Effector memory CD4-positive, alpha-beta T cell (primary cell): ENCODE data around the gene VPS33B.

Source experiments
- DNase-seq, 3 donors: peaks; one replicate each; pipeline ENCODE4 v3.0.0-alpha.2; 2020
- H3K27ac ChIP-seq: 2 replicates; pipeline ENCODE4 v1.7.0; 2013; ENCODE audit warnings: mild to moderate bottlenecking, low read length, moderate library complexity; ENCODE audit not compliant: insufficient read depth, poor library complexity, severe bottlenecking
- H3K27me3 ChIP-seq: replicated peaks from 2 replicates; pipeline ENCODE4 v1.7.0; 2013; ENCODE audit warnings: mild to moderate bottlenecking, low read length; ENCODE audit not compliant: insufficient read depth, control insufficient read depth, poor library complexity, severe bottlenecking
- H3K36me3 ChIP-seq: 2 replicates; pipeline ENCODE4 v1.7.0; 2013; ENCODE audit warnings: mild to moderate bottlenecking, low read length, moderate library complexity; ENCODE audit not compliant: control insufficient read depth, insufficient read depth
- H3K4me1 ChIP-seq: 2 replicates; pipeline ENCODE4 v1.7.0; 2013; ENCODE audit warnings: low read length, mild to moderate bottlenecking; ENCODE audit not compliant: control insufficient read depth, insufficient read depth, poor library complexity, severe bottlenecking
- H3K4me3 ChIP-seq: 2 replicates; pipeline ENCODE4 v1.7.0; 2013; ENCODE audit warnings: low read length, low read depth, mild to moderate bottlenecking; ENCODE audit not compliant: insufficient read depth, poor library complexity, severe bottlenecking
- H3K9me3 ChIP-seq: 2 replicates; pipeline ENCODE4 v1.7.0; 2013; ENCODE audit warnings: mild to moderate bottlenecking, low read length, moderate library complexity; ENCODE audit not compliant: control insufficient read depth
- total RNA-seq, 3 donors: gene quantifications; one replicate each; lab custom pipeline; 2026; lab: John Stamatoyannopoulos, UW

VPS33B gene
- 2.9 to 6.0 (median 3.6) reads per million in 3 donors for total RNA-seq

DNA sequence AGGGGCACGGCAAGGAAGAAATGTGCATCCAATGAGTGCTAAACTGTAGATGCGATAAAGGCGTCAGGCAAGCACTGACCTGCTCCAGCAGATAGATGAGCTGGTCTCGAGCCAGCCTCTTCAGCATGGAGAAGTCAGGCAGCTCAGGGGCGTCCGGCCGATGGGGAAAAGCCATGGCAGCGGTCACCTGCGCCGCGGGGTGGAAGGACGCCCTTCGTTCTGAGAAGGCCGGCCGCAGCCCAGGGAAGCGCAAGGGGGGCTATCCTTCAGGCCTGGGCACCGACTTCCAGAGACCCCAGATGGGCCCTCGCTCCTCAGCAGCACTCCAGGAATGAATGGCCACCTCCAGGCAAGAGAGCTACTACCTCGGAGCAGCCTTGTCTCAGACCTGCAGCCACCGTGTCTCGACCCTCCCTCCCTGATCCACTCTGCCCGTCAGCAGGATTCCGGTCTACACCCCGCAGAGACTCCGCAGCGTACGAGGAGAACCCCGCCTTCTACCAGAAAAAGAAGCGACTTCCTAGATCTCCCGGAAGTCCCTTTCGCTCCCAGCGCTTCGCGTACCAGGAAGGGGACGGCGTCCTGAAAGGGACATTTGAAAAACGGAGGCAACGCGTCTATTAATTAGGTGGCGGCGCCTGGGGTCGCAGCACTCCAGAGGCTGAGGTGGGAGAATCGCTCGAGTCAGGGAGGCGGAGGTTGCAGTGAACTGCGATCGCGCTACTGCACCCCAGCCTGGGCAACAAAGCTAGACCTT lies at the start of gene VPS33B:
Gene VPS33B, minus strand, starts transcription at position 520 of the 757 bp plus-strand sequence. Its CDS starts 345 bp downstream, at position 175.
- Histone ChIP-seq H3K4me1 (peaks cover 8% of the 10 kb centered on the region), H3K36me3 (no peaks in the 10 kb centered on the region), H3K27ac (peak within 1 kb of the TSS; percentile 69), H3K9me3 (no peaks in the 10 kb centered on the region), H3K4me3 (peak within 1 kb of the TSS; percentile 77), H3K27me3 (no peaks in the 10 kb centered on the region)
- peak; percentile 66 to 76 (median 72) for DNase-seq

DNA sequence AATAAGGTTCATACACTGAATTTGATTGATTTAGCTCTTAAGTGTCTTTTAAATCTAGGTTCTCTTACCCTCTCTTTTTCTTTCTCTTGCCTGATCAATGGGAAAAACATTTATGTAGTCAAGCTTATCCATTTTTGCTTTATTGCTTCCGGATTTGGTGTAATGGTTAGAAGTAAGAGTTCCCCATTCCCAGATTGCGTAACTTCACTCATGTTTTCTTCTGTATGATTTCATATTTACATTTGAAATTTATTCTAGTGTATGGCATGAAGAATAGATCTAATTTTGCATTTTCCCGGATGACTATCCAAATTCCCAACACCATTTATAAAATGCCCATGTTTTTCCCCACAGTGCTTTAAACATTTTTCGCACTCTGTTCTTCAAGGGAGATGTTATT lies 49.8 kb upstream of the VPS33B start:
- DNase-seq = no peak
- H3K27me3 ChIP-seq = no peaks in the 10 kb centered on the region

DNA sequence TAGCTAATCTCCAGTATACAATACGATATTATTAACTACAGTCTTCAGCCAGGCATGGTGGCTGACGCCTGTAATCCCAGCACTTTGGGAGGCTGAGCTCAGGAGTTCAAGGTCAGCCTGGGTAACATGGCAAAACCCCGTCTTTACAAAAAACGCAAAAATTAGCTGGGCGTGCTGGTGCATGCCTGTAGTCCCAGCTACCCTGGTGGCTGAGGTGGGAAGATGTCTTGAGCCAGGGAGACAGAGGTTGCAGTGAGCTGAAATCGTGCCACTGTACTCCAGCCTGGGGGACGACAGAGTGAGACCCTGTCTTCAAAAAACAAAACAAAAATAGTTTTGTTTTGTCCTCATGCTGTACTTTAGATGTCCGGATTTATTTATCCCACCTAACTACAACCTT lies 48.5 kb upstream of the VPS33B start:
- no peaks in the 10 kb centered on the region for H3K9me3 ChIP-seq
- H3K36me3 ChIP-seq = no peaks in the 10 kb centered on the region
- no peaks in the 10 kb centered on the region for H3K4me1 ChIP-seq
- no peaks in the 10 kb centered on the region for H3K27me3 ChIP-seq
- H3K4me3 ChIP-seq = no peak overlapping the region
- H3K27ac ChIP-seq = no peak overlapping the region
- no peak for DNase-seq

More for the DNA sequence above, 49.8 kb upstream of the VPS33B start:
- Histone ChIP-seq H3K36me3 (no peaks in the 10 kb centered on the region), H3K9me3 (no peaks in the 10 kb centered on the region), H3K27ac (no peak overlapping the region), H3K4me1 (no peaks in the 10 kb centered on the region), H3K4me3 (no peak overlapping the region)

DNA sequence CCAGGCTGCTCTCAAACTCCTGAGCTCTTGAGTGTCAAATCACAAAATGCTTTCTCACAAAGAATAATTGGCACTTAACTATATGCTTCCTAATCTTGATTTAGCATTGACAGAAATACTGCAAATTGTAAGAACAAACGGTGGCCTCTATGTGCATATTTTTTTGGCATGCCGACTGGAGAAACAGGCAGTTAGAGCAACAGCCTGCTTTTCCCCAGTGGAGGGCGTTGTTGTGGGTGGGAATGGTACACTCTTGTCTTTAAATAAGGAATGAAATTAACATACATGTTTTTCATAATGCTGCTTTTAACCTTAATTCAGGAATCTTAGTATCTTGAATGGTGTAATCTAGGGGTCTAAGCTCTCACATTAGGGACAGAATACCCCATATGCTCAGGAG lies 46.6 kb upstream of the VPS33B start:
- Histone ChIP-seq H3K4me3 (no peak overlapping the region), H3K27me3 (no peaks in the 10 kb centered on the region)
- no peak for DNase-seq

DNA sequence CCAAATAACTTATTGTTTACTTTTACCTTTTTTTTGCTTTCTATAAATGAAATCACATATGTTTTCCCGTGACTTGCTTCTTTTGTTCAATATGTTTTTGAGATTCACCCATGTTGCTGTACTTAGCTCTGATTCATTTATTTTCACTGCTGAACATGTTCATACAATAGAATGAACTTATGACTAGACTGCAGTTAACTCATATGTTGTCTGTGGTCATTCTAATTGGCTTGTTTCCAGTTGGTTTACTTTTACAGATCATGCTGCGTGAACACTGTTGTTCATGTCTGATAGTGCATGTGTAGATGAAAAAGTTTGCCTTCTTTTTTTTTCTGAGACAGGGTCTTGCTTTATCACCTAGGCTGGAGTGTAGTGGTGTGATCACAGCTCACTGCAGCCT lies 46.0 kb upstream of the VPS33B start:
- H3K4me1 ChIP-seq = no peaks in the 10 kb centered on the region
- no peak for DNase-seq
- no peak overlapping the region for H3K4me3 ChIP-seq
- H3K36me3 ChIP-seq = no peaks in the 10 kb centered on the region
- no peak overlapping the region for H3K27ac ChIP-seq
- H3K27me3 ChIP-seq = no peaks in the 10 kb centered on the region
- H3K9me3 ChIP-seq = no peaks in the 10 kb centered on the region

More for the DNA sequence above, 46.6 kb upstream of the VPS33B start:
- H3K9me3 ChIP-seq = no peaks in the 10 kb centered on the region
- no peaks in the 10 kb centered on the region for H3K4me1 ChIP-seq
- no peaks in the 10 kb centered on the region for H3K36me3 ChIP-seq
- H3K27ac ChIP-seq = no peak overlapping the region

DNA sequence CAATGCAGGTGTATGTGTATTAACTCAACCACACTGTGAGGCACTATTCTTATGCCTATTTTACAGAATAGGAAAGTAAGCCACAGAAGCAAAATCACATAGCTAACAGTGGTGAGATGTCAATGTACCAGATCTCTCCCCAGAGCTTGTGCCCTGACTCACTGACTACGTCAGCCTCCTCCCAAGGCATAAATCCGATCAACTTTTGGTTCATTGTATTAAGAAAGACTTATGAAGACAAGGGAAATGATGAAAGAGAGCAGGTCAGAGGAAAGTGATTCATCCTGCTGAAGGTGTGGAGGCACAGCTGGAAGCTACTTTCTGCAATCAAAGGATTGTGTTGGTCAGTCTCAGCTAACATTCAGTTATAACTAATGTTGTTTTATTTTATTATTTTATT lies 44.6 kb upstream of the VPS33B start:
- Histone ChIP-seq H3K4me3 (no peak overlapping the region), H3K36me3 (no peaks in the 10 kb centered on the region), H3K27ac (no peak overlapping the region), H3K27me3 (no peaks in the 10 kb centered on the region), H3K4me1 (no peaks in the 10 kb centered on the region), H3K9me3 (no peaks in the 10 kb centered on the region)
- no peak for DNase-seq

DNA sequence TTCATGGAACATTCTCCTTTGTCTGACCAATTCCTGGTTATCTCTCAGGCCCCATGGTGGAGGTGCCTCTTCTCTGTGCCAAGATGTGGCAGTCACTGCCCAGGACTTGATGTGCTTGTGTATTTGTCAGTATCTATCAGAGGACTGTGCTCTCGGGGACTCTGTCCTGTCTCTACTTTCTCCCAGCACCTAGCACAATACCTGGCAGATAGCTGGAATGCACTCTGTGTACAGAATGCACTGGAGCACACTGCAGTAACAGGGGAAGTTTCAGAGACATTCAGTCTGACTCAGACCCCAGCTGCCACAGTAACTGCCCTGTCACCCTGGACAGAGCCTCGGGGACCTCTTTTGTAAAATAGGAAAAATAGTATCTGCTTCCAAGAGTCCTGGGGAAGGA lies 43.1 kb upstream of the VPS33B start:
- Histone ChIP-seq H3K9me3 (no peaks in the 10 kb centered on the region), H3K4me3 (no peak overlapping the region), H3K27ac (no peak overlapping the region), H3K36me3 (no peaks in the 10 kb centered on the region), H3K27me3 (no peaks in the 10 kb centered on the region), H3K4me1 (no peaks in the 10 kb centered on the region)
- DNase-seq = no peak

DNA sequence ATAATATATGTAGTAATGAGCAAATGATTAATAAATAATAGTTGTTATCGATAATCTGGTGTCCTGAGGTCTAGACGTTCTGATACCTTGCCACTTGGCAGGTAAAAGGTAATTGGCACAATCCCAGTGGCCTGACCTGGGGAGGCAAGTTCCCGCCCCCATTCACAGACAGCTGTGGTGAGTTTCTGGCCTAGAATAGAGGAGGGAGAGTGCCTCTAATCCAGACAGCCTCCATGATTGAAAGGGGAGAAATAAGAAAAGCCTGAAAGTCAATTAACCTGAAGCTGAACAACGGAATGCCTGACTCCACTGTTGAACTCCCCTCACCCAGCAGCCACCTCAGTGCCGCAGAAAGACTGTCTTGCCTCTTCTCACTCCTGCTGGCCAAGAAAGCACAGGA lies 39.6 kb upstream of the VPS33B start:
- H3K27ac ChIP-seq = no peak overlapping the region
- H3K36me3 ChIP-seq = no peaks in the 10 kb centered on the region
- no peak for DNase-seq
- no peaks in the 10 kb centered on the region for H3K27me3 ChIP-seq
- no peaks in the 10 kb centered on the region for H3K4me1 ChIP-seq
- no peaks in the 10 kb centered on the region for H3K9me3 ChIP-seq
- H3K4me3 ChIP-seq = no peak overlapping the region

DNA sequence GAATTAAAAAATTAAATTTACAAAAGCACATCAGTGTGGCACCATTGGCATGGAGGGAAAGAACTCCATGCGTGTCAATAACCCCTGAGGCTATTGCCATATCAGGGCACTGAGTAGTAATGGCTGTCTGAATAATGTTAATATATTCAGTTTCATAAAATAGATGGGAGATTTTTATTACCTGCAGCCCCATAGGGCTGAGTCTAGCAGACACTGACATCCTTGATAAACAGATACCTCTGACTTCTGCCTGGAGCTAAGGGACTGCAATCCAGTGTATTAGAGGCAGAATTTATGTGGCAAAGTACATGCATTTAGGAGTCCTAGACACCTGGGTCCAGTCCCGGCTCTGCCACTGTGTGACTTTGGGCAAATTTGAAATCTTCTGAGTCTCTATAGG lies 38.8 kb upstream of the VPS33B start:
- Histone ChIP-seq H3K9me3 (no peaks in the 10 kb centered on the region), H3K27ac (no peak overlapping the region), H3K4me3 (no peak overlapping the region), H3K4me1 (no peaks in the 10 kb centered on the region), H3K36me3 (no peaks in the 10 kb centered on the region), H3K27me3 (no peaks in the 10 kb centered on the region)
- DNase-seq = no peak

DNA sequence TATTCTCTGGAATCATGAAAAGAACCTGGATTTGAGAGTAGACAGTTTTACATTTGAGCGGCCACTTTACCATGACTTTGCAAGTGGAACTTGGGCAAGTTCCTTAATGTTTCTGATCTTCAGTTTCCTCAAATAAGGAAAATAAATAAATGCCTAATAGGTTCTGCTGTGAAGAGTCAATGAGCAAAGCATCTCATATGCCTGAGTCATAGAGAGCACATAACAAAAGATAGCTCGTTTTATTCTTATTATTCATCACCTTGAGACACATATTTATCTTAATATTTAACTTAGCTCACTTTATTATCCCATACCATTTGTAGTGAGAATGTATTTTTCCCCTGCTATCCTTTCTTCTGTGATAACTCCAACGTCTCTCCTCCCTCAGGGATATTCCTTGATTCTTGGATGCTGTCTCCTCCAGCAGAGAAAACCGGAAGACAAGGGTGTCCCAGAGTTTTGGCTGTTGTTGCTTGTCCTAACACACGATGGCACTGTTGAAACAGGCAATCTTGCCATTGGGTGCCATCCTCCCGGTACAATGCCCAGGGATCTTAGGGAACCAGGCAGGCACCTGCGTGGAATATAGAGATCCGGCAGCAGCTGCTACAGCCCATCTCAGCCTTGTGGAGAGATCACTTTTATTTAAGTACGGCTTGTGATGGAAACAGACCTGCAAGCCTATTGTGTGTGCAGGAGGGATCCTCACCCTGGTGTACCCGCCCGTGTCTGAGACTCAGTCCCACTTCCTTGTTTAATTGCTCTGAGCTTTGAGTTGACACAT lies 33.3 kb upstream of the VPS33B start:
- Histone ChIP-seq H3K9me3 (no peaks in the 10 kb centered on the region), H3K4me3 (no peak overlapping the region), H3K36me3 (no peaks in the 10 kb centered on the region), H3K27ac (no peak overlapping the region), H3K27me3 (no peaks in the 10 kb centered on the region), H3K4me1 (no peaks in the 10 kb centered on the region)
- DNase-seq = peak in 1 of 3 donors; percentile 18
